GM19239 (cell line): ENCODE measurements around the gene ALDOB.
A peak's percentile ranks its signal among the peaks of the same experiment; 100 is the strongest.

Experiments used
- DNase-seq: peaks from one replicate; pipeline ENCODE4 v3.0.0; 2011; ENCODE audit warnings: low spot score; ENCODE audit not compliant: insufficient read length
- FAIRE-seq: peaks from 2 replicates; lab custom pipeline; 2011; peaks lifted over from hg19 to GRCh38; lab: Jason Lieb, UNC

ALDOB gene

GRCh38 chr9:101429736-101430135 lies 5.8 kb downstream of the ALDOB start:
- FAIRE-seq, result no peak
- DNase-seq, result no peak

DNA sequence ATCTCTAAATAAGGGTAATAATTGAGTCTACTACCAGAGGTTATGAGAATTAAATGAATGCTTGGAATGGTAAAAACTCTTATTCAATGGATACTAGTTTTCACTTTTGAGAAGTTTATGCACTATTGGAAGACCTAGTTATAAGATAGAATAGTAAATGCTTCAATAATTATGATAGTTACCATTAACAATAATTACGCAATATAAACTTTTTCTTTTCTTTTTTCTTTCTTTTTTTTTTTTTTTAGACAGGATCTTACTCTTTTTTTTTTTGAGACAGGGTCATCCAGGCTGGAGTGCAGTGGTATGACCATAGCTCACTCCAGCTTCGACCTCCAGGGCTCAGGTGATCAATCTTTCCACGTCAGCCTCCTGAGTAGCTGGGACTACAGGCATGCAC lies 6.7 kb downstream of the ALDOB start:
- no peak for FAIRE-seq

DNA sequence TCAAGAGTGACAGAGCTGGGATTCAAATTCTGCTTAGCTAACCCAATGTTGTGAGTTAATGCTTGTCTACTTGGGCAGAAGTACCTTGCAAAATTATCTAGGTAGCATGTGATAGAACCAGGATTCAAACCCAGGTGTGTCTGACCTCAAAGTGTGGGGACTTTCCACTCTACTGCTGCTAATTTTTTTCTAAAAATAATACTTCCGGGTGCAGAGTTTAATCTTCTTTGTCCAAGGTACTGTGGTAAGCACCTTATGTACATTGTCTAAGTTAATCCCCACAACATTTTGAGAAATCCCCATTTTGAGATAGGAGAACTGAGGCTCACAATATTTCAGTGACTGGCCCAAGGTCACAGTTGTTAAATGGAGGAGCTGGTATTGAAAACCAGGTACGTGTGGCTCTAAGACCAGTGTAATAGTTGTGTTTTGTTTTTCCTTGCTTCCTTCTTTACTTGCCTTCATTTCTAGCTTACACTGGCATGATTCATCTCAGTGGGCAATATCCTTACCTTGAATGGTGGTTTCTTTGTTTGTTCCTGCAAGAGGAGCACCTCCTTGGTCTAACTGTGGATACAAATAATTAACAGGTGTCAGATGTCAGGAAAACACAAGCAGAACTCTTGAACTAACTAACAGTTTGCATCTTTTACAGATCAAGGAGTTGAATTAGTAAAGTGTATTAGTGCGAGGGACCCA lies 7.5 kb downstream of the ALDOB start:
- DNase-seq, result no peak
- FAIRE-seq, result no peak

More for the DNA sequence above, 6.7 kb downstream of the ALDOB start:
- no peak for DNase-seq

DNA sequence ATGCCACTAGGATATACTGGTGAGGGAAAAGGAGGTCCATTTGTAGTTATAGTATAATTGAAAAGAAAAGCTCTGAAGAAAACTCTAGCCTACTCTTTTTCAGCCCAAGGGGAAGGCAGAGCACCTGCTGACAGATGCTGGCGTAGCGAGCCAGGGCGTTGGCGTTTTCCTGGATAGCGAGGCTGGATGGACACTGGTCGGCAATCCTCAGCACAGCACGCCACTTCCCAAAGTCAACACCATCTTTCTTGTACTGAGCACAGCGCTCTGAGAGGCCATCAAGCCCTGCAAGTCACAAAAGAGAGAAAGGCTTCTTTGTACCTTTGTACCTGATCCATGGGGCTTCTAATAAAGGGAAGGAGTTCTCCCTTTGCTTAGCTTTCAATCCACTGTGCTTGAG lies 8.2 kb downstream of the ALDOB start:
- DNase-seq, result no peak
- no peak for FAIRE-seq

DNA sequence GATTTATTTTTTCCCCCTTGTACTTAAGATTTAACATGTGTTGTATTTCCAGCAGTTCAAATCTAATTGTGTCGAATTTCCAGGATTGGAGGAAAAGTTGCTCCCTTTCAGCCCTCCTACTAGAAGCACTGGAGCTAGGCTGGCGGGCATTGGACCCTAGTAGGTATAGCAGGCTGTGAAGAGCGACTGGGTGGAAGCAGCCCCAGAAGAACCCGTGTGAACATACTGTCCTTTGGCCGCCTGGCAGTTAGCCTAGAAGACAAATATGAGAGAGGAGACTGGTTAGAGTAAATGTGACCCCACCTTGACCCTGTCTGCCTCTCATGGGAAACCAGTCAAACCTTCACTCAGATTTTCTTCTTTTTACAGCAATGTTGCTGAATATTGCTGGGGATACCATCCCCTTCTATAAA lies 13.9 kb downstream of the ALDOB start:
- no peak for FAIRE-seq

GRCh38 chr9:101419863-101420262 lies 15.7 kb downstream of the ALDOB start:
- FAIRE-seq, result no peak
- DNase-seq, result no peak

More for the DNA sequence above, 13.9 kb downstream of the ALDOB start:
- DNase-seq, result no peak

DNA sequence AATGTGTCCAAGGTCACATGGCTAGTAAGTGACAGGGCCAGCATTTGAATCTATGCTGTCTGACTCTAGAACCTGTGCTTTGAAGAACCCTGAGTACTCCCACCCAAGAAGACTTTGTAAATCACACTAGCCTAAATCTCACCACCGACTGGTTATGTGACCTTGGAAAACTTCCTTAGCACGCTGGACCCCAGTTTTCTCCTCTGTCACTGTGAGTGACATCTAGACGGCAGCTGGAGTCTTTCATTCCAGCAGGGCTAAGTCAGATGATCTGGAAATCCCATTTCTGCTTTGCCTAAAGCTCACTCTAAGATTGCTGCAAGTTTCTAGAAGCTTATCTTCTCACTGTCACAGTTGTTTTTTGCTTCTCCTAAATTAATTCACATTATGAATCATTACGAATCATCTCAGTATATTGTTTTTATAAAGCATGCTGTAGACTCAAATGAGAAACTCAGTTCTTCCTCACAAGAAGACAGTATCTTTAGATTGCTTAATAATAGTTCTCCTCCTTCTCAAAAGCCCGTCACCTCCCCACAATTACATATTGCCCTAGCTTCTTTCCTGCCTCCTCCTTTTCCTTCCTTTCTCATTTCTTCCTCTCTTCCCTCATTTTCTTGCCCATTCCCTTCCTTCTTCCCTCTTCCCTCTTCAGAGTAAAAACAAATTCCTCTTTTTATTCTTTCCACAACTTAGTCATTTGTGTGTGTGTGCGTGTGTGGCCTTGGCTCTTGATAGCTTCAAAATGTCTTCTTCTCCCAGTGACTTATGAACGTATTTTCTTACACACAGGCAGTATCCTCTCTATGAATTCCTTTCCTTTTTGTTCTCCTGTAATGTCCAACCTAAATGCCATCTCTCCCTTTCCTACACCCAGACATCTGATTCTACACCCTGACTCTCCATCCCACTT lies 16.8 kb downstream of the ALDOB start:
- DNase-seq (no peak), FAIRE-seq (no peak)

DNA sequence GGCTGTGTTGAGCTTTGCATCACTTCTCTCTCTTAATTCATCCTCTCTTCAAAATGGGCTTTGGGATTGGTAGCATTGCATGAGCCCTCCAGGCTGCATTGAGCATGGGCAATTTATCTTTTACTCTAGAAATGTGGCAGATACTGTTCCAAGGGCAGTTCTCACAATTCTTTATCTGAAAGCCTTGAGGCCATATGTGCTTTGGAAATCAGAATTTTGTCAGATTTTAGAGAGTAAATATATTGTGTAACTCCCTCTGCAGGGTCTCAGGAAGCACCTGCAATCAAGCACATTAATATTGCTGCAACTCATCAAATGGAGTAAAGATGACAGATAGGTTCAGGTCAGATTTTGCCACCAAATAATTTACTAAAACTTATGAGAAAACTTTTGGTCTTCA lies 17.6 kb downstream of the ALDOB start:
- no peak for FAIRE-seq
- DNase-seq, result no peak

DNA sequence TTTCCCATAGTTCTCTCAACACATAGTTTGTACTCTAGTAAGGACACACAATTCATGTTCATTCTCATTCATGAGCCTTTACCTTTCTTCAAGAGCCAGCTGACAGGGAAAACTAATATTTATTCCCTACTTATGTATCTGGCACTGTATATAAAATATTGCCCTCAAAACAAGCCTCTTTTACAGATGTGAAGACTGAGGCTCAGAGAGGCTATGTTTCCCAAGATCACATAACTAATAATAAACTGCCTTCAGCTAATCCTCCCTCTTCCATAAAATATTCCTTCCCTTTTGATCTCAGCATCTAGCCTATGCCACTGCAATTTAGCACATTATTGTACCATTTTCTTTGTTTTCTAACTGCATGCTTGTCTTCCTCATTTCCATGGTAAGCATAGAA lies 18.2 kb downstream of the ALDOB start:
- no peak for DNase-seq
- no peak for FAIRE-seq

GRCh38 chr9:101415578-101415977 lies 20.0 kb downstream of the ALDOB start:
- FAIRE-seq (no peak), DNase-seq (no peak)

DNA sequence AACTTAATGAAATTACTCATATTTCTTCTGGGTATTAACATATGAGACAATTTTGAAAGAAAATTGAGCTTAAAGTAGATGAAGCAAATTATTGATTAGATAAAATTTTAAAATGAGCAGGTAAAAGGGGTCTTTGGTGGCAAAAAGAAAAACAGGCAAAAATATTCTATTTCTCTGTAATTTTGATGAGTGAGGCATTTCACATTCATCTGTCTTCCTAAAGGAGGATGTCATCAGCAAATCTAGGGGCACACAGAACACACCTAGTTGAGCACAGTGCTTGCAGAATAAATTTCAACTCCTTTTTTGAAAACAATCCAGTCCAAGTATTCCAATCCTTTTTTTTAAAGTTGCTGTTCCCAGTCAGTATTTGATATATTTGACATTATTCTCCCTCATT lies 20.7 kb downstream of the ALDOB start:
- DNase-seq (no peak), FAIRE-seq (no peak)

DNA sequence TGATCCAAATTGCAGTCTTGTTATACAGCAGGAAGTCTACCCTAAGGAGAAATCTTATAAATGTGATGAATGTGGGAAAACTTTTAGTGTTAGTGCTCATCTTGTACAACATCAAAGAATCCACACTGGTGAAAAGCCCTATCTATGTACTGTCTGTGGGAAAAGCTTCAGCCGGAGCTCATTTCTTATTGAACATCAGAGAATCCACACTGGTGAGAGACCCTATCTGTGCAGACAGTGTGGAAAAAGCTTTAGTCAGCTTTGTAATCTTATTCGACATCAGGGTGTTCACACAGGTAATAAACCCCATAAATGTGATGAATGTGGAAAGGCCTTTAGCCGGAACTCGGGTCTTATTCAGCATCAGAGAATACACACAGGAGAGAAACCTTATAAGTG lies 26.5 kb downstream of the ALDOB start:
- DNase-seq (no peak), FAIRE-seq (no peak)

- DNase-seq (no peak), FAIRE-seq (no peak)
These were observed 27.0 kb downstream of the ALDOB start for GRCh38 chr9:101408374-101409078.

GRCh38 chr9:101403516-101404285 lies 31.9 kb downstream of the ALDOB start:
- no peak for DNase-seq
- FAIRE-seq, result no peak

DNA sequence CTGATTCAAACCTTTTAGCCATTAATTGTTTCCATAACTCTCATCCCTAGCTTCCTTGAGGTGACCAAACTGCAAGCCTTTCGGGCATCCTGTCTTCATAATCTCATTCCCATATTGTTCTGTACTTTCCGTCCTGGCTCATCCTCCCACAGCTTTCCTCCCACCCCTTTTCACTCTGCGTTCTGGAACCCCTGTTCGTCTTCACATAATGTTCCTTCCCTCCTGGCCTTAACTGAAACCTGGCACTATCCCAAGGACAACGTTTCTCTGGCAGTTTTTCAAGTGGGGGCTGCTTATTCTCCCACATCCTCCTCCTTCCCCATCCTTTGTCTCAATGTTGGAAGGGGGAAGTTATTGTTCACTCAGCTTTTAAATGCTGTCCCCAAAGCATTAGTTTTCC lies 35.5 kb downstream of the ALDOB start:
- FAIRE-seq (no peak), DNase-seq (no peak)

GRCh38 chr9:101399643-101399970 lies 36.0 kb downstream of the ALDOB start:
- no peak for FAIRE-seq
- DNase-seq, result no peak

DNA sequence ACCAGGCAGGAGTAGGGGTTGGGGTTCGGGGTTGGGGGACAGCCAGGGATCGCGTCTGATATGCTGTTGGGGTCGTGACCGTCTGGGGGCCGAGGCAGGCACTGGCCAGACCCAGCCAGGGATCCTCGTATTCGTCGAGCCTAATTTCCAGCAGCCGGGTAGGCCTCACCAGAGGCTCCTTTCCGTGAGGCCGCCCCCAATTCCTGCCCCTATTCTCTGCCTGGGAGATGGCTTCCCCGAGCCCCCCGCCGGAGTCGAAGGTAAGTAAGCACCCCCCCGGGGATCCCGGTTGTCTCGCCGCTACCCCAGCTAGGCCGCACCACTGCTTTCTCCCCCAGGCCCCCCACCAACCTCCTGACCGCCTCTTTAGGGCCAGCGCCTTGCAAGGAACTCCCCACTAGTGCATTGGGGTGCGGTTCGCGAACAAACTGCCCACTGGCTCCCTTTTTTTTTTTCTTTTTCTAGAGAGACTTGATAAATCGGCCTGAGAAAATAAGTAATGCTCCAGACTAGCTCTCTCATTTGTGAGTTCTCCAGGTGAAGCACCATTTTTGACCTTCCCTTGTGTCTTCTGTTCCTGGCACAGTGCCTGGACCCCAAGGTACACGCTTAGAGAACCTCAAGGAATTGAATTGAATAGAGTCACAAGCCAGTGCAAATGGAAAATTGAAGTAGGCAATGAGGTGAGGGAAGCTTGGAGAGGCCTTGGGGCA lies 36.5 kb downstream of the ALDOB start:
- DNase-seq (no peak), FAIRE-seq (no peak)

DNA sequence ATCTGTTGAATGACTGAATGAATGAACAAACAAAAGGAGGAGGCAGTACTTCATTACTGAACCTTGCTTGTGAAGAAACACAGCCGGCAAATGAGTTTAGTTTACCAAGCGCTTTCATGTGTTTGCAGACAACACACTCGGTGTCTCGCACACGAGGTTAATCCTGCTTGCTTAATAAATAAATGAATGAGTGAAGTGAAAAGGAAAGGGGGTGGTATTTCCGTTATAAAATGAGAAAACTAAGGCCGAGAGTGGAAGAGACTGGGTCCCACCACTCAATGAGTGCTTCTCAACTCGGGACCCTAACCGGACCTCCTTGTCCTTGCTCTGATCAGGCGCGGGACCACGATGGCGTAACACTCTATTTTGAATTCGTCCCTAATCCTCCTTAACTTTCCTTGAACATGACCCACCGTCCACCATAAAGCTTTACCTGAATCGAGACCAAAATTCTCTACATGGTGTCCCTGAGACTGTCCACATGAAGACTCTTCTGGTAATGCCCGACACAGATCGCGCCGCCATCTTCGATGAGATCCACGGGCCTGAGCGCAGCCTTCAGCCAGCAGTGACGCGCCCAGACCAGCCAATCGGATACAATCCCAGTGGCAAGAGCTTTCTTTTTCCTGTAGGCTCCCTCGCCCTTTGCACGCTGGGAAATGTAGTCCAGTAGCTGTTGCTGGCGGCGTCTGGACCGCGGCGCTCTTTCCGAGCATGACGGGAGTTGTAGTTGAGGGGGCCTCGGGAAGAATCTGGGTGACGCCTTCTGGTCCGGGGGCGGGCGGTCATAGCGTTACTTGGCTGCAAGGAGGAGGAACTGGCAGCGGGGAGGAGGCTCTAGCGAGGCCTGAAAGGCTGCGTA lies 37.3 kb downstream of the ALDOB start, which contains the start of the genes MRPL50 and ZNF189:
Gene MRPL50 (minus strand): TSS at position 551 of the 862 bp plus-strand sequence. CDS start 26 bp downstream, at position 525.
Gene ZNF189 (plus strand): TSS at position 784 of the 862 bp plus-strand sequence. CDS start 306 bp downstream, outside the sequence.
- FAIRE-seq (peak; percentile 98), DNase-seq (peak; percentile 64)

DNA sequence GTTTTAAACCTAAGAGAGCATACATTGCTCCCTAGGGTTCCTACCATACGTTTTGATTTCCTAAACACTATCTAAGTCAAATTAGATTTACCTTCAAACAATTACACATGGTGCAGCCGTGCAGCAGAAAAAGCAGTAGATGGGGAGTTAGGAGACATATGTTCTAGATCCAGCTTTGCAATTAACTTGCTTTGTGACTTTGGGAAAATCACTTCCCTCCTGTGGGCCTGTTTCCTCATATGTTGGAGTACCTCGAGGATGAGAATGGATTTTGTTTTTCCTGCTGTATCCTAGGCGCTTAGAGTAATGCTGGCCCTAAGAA lies 37.9 kb downstream of the ALDOB start:
- FAIRE-seq, result peak; percentile 58
- no peak for DNase-seq
